Measurements from ENCODE around the gene SUGCT. TPM values are rescaled to one million over a fixed set of nuclear protein-coding genes. Genes with fewer than 3 reads are reported as not detected.

The SUGCT gene
- total and polyA plus RNA-seq, 2 of the 8 experiments (the other 6 are each of a cell fraction or from before 2014, with no cell fraction given): 2.8 to 5.4 TPM

DNA sequence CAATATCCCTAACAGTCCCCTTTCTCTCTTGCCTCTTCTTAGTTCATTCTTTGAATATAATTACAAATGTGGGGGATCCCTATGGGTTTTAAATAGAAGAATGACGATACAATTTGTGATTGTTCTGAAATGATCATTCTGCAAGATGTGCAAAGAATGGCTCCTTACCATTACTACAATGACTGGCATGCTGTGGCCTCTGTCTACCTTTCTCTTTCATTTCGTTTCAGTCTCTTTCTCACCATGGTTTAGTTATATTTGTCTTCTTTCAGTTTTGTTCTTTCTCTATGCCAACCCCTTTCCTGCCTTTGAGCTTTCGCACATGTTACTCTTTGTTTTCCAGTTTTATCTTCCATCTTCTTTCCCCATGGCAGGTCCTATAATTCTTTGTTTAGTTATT is 176.5 kb downstream of the SUGCT start (continued):
- TF ChIP-seq, protein P1, sequence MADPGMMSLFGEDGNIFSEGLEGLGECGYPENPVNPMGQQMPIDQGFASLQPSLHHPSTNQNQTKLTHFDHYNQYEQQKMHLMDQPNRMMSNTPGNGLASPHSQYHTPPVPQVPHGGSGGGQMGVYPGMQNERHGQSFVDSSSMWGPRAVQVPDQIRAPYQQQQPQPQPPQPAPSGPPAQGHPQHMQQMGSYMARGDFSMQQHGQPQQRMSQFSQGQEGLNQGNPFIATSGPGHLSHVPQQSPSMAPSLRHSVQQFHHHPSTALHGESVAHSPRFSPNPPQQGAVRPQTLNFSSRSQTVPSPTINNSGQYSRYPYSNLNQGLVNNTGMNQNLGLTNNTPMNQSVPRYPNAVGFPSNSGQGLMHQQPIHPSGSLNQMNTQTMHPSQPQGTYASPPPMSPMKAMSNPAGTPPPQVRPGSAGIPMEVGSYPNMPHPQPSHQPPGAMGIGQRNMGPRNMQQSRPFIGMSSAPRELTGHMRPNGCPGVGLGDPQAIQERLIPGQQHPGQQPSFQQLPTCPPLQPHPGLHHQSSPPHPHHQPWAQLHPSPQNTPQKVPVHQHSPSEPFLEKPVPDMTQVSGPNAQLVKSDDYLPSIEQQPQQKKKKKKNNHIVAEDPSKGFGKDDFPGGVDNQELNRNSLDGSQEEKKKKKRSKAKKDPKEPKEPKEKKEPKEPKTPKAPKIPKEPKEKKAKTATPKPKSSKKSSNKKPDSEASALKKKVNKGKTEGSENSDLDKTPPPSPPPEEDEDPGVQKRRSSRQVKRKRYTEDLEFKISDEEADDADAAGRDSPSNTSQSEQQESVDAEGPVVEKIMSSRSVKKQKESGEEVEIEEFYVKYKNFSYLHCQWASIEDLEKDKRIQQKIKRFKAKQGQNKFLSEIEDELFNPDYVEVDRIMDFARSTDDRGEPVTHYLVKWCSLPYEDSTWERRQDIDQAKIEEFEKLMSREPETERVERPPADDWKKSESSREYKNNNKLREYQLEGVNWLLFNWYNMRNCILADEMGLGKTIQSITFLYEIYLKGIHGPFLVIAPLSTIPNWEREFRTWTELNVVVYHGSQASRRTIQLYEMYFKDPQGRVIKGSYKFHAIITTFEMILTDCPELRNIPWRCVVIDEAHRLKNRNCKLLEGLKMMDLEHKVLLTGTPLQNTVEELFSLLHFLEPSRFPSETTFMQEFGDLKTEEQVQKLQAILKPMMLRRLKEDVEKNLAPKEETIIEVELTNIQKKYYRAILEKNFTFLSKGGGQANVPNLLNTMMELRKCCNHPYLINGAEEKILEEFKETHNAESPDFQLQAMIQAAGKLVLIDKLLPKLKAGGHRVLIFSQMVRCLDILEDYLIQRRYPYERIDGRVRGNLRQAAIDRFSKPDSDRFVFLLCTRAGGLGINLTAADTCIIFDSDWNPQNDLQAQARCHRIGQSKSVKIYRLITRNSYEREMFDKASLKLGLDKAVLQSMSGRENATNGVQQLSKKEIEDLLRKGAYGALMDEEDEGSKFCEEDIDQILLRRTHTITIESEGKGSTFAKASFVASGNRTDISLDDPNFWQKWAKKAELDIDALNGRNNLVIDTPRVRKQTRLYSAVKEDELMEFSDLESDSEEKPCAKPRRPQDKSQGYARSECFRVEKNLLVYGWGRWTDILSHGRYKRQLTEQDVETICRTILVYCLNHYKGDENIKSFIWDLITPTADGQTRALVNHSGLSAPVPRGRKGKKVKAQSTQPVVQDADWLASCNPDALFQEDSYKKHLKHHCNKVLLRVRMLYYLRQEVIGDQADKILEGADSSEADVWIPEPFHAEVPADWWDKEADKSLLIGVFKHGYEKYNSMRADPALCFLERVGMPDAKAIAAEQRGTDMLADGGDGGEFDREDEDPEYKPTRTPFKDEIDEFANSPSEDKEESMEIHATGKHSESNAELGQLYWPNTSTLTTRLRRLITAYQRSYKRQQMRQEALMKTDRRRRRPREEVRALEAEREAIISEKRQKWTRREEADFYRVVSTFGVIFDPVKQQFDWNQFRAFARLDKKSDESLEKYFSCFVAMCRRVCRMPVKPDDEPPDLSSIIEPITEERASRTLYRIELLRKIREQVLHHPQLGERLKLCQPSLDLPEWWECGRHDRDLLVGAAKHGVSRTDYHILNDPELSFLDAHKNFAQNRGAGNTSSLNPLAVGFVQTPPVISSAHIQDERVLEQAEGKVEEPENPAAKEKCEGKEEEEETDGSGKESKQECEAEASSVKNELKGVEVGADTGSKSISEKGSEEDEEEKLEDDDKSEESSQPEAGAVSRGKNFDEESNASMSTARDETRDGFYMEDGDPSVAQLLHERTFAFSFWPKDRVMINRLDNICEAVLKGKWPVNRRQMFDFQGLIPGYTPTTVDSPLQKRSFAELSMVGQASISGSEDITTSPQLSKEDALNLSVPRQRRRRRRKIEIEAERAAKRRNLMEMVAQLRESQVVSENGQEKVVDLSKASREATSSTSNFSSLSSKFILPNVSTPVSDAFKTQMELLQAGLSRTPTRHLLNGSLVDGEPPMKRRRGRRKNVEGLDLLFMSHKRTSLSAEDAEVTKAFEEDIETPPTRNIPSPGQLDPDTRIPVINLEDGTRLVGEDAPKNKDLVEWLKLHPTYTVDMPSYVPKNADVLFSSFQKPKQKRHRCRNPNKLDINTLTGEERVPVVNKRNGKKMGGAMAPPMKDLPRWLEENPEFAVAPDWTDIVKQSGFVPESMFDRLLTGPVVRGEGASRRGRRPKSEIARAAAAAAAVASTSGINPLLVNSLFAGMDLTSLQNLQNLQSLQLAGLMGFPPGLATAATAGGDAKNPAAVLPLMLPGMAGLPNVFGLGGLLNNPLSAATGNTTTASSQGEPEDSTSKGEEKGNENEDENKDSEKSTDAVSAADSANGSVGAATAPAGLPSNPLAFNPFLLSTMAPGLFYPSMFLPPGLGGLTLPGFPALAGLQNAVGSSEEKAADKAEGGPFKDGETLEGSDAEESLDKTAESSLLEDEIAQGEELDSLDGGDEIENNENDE (IDR thresholded peaks at IDR 0.05; ENCODE audit: insufficient replicate concordance, low read length): no peak
- no peak for TF ChIP-seq JUN (IDR thresholded peaks at IDR 0.05; ENCODE audit: low read depth, low read length)
- no peak for TF ChIP-seq CEBPB (IDR thresholded peaks at IDR 0.05; ENCODE audit: low read depth, low read length)
